Measurements from ENCODE around the gene OPTC. TPM values are rescaled to one million over a fixed set of nuclear protein-coding genes. Genes with fewer than 3 reads are reported as not detected.

OPTC gene
- total and polyA plus RNA-seq, 9 of the 15 experiments (the other 6 are each of a cell fraction or from before 2014, with no cell fraction given), result not detected

DNA sequence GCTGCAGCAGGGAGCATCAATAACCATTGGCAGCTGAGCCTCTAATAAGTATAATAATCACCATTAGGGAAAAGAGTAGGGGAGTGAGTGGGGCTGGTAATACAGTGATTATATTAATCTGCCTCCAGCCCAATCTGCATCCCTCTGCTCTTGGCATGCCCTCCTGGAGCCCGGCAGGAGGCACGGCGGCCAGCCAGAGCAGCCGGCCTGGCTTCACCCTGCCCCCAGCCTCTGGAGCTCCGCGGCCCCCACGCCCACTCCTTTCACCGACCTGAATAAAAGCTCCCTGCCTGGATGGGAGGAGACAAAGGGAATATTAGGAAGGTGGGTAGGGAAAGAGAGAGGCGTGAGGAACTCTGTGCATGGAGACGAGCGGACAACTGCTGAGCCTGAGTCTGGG is 28.3 kb downstream of the OPTC start:
- intact Hi-C loops (cut with micrococcal nuclease), result no loop called here
- ChIA-PET CTCF (ENCODE audit: low intra/inter-chr PET ratio) (no interaction called here), POLR2A (interaction anchor here (0.6 kb wide), 1 partner anchor 69 kb away, joined by 3 read pairs; no protein-coding TSS in a partner anchor)
- Histone ChIP-seq H3K4me3 (no peak overlapping the region), H3K27me3 (ENCODE audit: control insufficient read depth in 2 of 2, insufficient read depth in 2 of 2, low read length in 2 of 2) (peaks cover 49 to 89% of the 10 kb centered on the region in 2 experiments), H3K36me3 (ENCODE audit: control insufficient read depth, insufficient read depth, low read length) (no peaks in the 10 kb centered on the region), H3K4me2 (ENCODE audit: insufficient read depth, low read length) (no peak overlapping the region), H3K9me3 (replicated peaks; ENCODE audit: control insufficient read depth, insufficient read depth, low read depth, low read length) (no peaks in the 10 kb centered on the region), H4K20me1 (replicated peaks; ENCODE audit: control insufficient read depth, insufficient read depth, low read length) (peaks cover 17% of the 10 kb centered on the region), H2AFZ (ENCODE audit: low read depth, low read length) (no peak overlapping the region), H3K4me1 (replicated peaks in 1 of 2; ENCODE audit: control insufficient read depth in 2 of 2, insufficient read depth in 2 of 2, low read length in 2 of 2) (no peaks in the 10 kb centered on the region; a peak in 1 of 5 replicates), H3K9ac (ENCODE audit: insufficient read depth in 1 of 2, low read depth in 2 of 2, low read length in 2 of 2) (no peak overlapping the region), H3K9me1 (ENCODE audit: control insufficient read depth, insufficient read depth, low read length) (no peaks in the 10 kb centered on the region), H3K27ac (ENCODE audit: extremely low read depth, low read depth, low read length) (no peak overlapping the region), H3K79me2 (ENCODE audit: control insufficient read depth, insufficient read depth, low read length) (no peaks in the 10 kb centered on the region)
- FAIRE-seq, result no peak
- DNase-seq (ENCODE audit: extremely low read depth in 1 of 4, low spot score in 3 of 4), result no peak
- no peak for TF ChIP-seq ATF7 (IDR thresholded peaks at IDR 0.05)
- 0 out of 2 replicates have a peak, but pooled peaks have one; percentile 9 for TF ChIP-seq EGR1 (conservative IDR thresholded peaks at IDR 0.05)
- WGBS (ENCODE audit: insufficient coverage, low coverage, missing lambda C conversion rate), result 4% methylated on average over 11 of the region's 11 CpGs
- no TSS peak for BruUV-seq (replicated peaks)
- in situ Hi-C loops (cut with MboI), result no loop called here
- no peak for ATAC-seq

GRCh38 chr1:203523667-203524066 is 29.7 kb downstream of the OPTC start:
- no peak overlapping the region for H3K4me3 ChIP-seq
- peaks cover 48 to 83% of the 10 kb centered on the region in 2 experiments for H3K27me3 ChIP-seq (ENCODE audit: control insufficient read depth in 2 of 2, insufficient read depth in 2 of 2, low read length in 2 of 2)
- no peaks in the 10 kb centered on the region for H3K9me3 ChIP-seq (replicated peaks; ENCODE audit: control insufficient read depth, insufficient read depth, low read depth, low read length)
- CTCF ChIA-PET (ENCODE audit: low intra/inter-chr PET ratio), result no interaction called here
- no peak for FAIRE-seq
- BruUV-seq (replicated peaks), result no TSS peak
- H3K9me1 ChIP-seq (ENCODE audit: control insufficient read depth, insufficient read depth, low read length), result no peaks in the 10 kb centered on the region
- no peak for ATAC-seq
- intact Hi-C loops (cut with micrococcal nuclease), result no loop called here
- H4K20me1 ChIP-seq (replicated peaks; ENCODE audit: control insufficient read depth, insufficient read depth, low read length), result peaks cover 13% of the 10 kb centered on the region
- DNase-seq (ENCODE audit: extremely low read depth in 1 of 4, low spot score in 3 of 4), result no peak
- H2AFZ ChIP-seq (ENCODE audit: low read depth, low read length), result no peak overlapping the region
- TF ChIP-seq DPF2 (IDR thresholded peaks at IDR 0.05), result no peak
- TF ChIP-seq RFX7 (CRISPR knock-in tag; IDR thresholded peaks at IDR 0.05), result no peak
- no peak for TF ChIP-seq ATF6 (CRISPR knock-in tag; IDR thresholded peaks at IDR 0.05)
- TF ChIP-seq SPI1 (IDR thresholded peaks at IDR 0.05; ENCODE audit: borderline replicate concordance, low read depth, low read length), result peak; percentile 82
- TF ChIP-seq ZNF668 (CRISPR knock-in tag; IDR thresholded peaks at IDR 0.05), result no peak
- no peak for TF ChIP-seq LEF1 (IDR thresholded peaks at IDR 0.05)
- TF ChIP-seq NFRKB (IDR thresholded peaks at IDR 0.05; ENCODE audit: low read depth), result no peak
- WGBS (ENCODE audit: insufficient coverage, low coverage, missing lambda C conversion rate), result 9% methylated on average over 6 of the region's 6 CpGs
- H3K9ac ChIP-seq (ENCODE audit: insufficient read depth in 1 of 2, low read depth in 2 of 2, low read length in 2 of 2), result no peak overlapping the region
- H3K27ac ChIP-seq (ENCODE audit: extremely low read depth, low read depth, low read length), result no peak overlapping the region
- no peak overlapping the region for H3K4me2 ChIP-seq (ENCODE audit: insufficient read depth, low read length)
- H3K36me3 ChIP-seq (ENCODE audit: control insufficient read depth, insufficient read depth, low read length), result no peaks in the 10 kb centered on the region
- no peaks in the 10 kb centered on the region; a peak in 1 of 5 replicates for H3K4me1 ChIP-seq (replicated peaks in 1 of 2; ENCODE audit: control insufficient read depth in 2 of 2, insufficient read depth in 2 of 2, low read length in 2 of 2)
- no peaks in the 10 kb centered on the region for H3K79me2 ChIP-seq (ENCODE audit: control insufficient read depth, insufficient read depth, low read length)
- POLR2A ChIA-PET, result no interaction called here
- in situ Hi-C loops (cut with MboI), result no loop called here

All from K562 (cell line).